Measurements from ENCODE around the gene PARP9. TPM values are rescaled to one million over a fixed set of nuclear protein-coding genes. Genes with fewer than 3 reads are reported as not detected.

Gene PARP9
- total and polyA plus RNA-seq, 2 of the 13 experiments (the other 11 are each of a cell fraction or from before 2014, with no cell fraction given), result 6.5 to 10.6 TPM

- no peak for TF ChIP-seq DDIT3 (CRISPR knock-in tag; IDR thresholded peaks at IDR 0.05)
- TF ChIP-seq SETDB1 (CRISPR knock-in tag; IDR thresholded peaks at IDR 0.05; ENCODE audit: borderline replicate concordance), result no peak
- TF ChIP-seq CAMTA2 (CRISPR knock-in tag; IDR thresholded peaks at IDR 0.05; ENCODE audit: borderline replicate concordance), result no peak
- TF ChIP-seq UBTF (CRISPR knock-in tag; IDR thresholded peaks at IDR 0.05), result peak; percentile 99
- TF ChIP-seq NPAS2 (CRISPR knock-in tag; IDR thresholded peaks at IDR 0.05; ENCODE audit: borderline replicate concordance), result no peak
- no peak; the same call in 1 of the 2 replicates for TF ChIP-seq GATAD2A (CRISPR knock-in tag; IDR thresholded peaks at IDR 0.05)
- TF ChIP-seq ZNF546 (CRISPR knock-in tag; conservative IDR thresholded peaks at IDR 0.05), result peak; percentile 51; the same call in 1 of the 2 replicates
- no peak for TF ChIP-seq ATRX (CRISPR knock-in tag; IDR thresholded peaks at IDR 0.05; ENCODE audit: borderline replicate concordance)
- no peak for TF ChIP-seq FOSL1 (CRISPR knock-in tag; IDR thresholded peaks at IDR 0.05; ENCODE audit: borderline replicate concordance)
- peak; percentile 92; the same call in 1 of the 2 replicates for TF ChIP-seq ZNF780A (CRISPR knock-in tag; IDR thresholded peaks at IDR 0.05)
- TF ChIP-seq ZFAT (CRISPR knock-in tag; conservative IDR thresholded peaks at IDR 0.05), result 0 out of 2 replicates have a peak, but pooled peaks have one; percentile 26
- TF ChIP-seq HIVEP1 (CRISPR knock-in tag; IDR thresholded peaks at IDR 0.05), result peak; percentile 57; the same call in 1 of the 2 replicates
- no peak for TF ChIP-seq ZNF7 (CRISPR knock-in tag; IDR thresholded peaks at IDR 0.05)
- peak; percentile 67 for TF ChIP-seq ZNF263 (CRISPR knock-in tag; IDR thresholded peaks at IDR 0.05)
- TF ChIP-seq ZNF180 (CRISPR knock-in tag; IDR thresholded peaks at IDR 0.05; ENCODE audit: borderline replicate concordance, low read depth), result no peak
- no peak for TF ChIP-seq ZNF10 (CRISPR knock-in tag; IDR thresholded peaks at IDR 0.05; ENCODE audit: borderline replicate concordance, low read depth)
- TF ChIP-seq HMGXB3 (CRISPR knock-in tag; IDR thresholded peaks at IDR 0.05; ENCODE audit: borderline replicate concordance), result no peak
- no peak for TF ChIP-seq ZSCAN5A (CRISPR knock-in tag; IDR thresholded peaks at IDR 0.05; ENCODE audit: borderline replicate concordance)
- TF ChIP-seq ZFP62 (CRISPR knock-in tag; IDR thresholded peaks at IDR 0.05), result no peak
Observed at GRCh38 chr3:122514123-122515019, 49.7 kb downstream of the PARP9 start, which contains the start of gene KPNA1 (continued).
